Stimulated activated CD8-positive, alpha-beta memory T cell treated with anti-CD3 and anti-CD28 coated beads, Interleukin-2, amount 100 ng/mL, for 1 hour (primary cell): ENCODE data around the gene C1orf185.
A peak's percentile ranks its signal among the peaks of the same experiment; 100 is the strongest.
"Not testable (repeated sequence)": the region's sequence is repeated elsewhere in the genome, so short reads cannot be mapped to it uniquely, and the experiment has no call there.

ENCODE experiments used
- DNase-seq, 2 donors: peaks; one replicate each; pipeline ENCODE4 v3.0.0-alpha.2; 2020; ENCODE audit warnings: low read depth in 2 of 2

C1orf185 gene

GRCh38 chr1:51137696-51138095 is 35.7 kb downstream of the C1orf185 start:
- not testable (repeated sequence) for DNase-seq

GRCh38 chr1:51139474-51139873 is 37.4 kb downstream of the C1orf185 start:
- DNase-seq: no peak

GRCh38 chr1:51147394-51147793 is 45.4 kb downstream of the C1orf185 start:
- DNase-seq: no peak

GRCh38 chr1:51154776-51155175 is 52.7 kb downstream of the C1orf185 start:
- DNase-seq: no peak

- no peak for DNase-seq
Measured at GRCh38 chr1:51156752-51157151, 54.7 kb downstream of the C1orf185 start.

GRCh38 chr1:51157395-51157794 is 55.4 kb downstream of the C1orf185 start:
- DNase-seq: no peak

GRCh38 chr1:51158263-51158662 is 56.2 kb downstream of the C1orf185 start:
- DNase-seq: no peak

GRCh38 chr1:51162560-51162959 is 60.5 kb downstream of the C1orf185 start:
- not testable (repeated sequence) for DNase-seq

- DNase-seq: no peak
Measured at GRCh38 chr1:51165540-51165939, 63.5 kb downstream of the C1orf185 start.

GRCh38 chr1:51168266-51168845 is 66.3 kb downstream of the C1orf185 start:
- no peak for DNase-seq

- DNase-seq: no peak
Measured at GRCh38 chr1:51168936-51169335, 66.9 kb downstream of the C1orf185 start.

- DNase-seq: no peak
Measured at GRCh38 chr1:51170342-51170741, 68.3 kb downstream of the C1orf185 start.

GRCh38 chr1:51172811-51173210 is 70.8 kb downstream of the C1orf185 start:
- DNase-seq: no peak

- no peak for DNase-seq
Measured at GRCh38 chr1:51175278-51175677, 73.2 kb downstream of the C1orf185 start.

GRCh38 chr1:51177988-51178387 is 76.0 kb downstream of the C1orf185 start:
- not testable (repeated sequence) for DNase-seq

GRCh38 chr1:51188230-51188629 is 86.2 kb downstream of the C1orf185 start:
- no peak for DNase-seq

GRCh38 chr1:51189421-51190073 is 87.5 kb downstream of the C1orf185 start:
- peak; percentile 2 to 9 for DNase-seq

GRCh38 chr1:51190961-51191360 is 88.9 kb downstream of the C1orf185 start:
- DNase-seq: no peak

- peak; percentile 5 to 21 for DNase-seq
Measured at GRCh38 chr1:51192213-51192843, 90.3 kb downstream of the C1orf185 start.

- no peak for DNase-seq
Measured at GRCh38 chr1:51193564-51193963, 91.5 kb downstream of the C1orf185 start.
